ENCODE measurements around the gene NR1I3.

NR1I3 gene

GRCh38 chr1:161216945-161217712 is 20.9 kb downstream of the NR1I3 start:
- no peak for FAIRE-seq

- no peak for FAIRE-seq
These were observed 22.9 kb downstream of the NR1I3 start, which contains the start of gene FCER1G for GRCh38 chr1:161215076-161215475. Gene FCER1G, plus strand, starts transcription at chr1:161215295. Its CDS starts 27 bp downstream, at chr1:161215322.

- FAIRE-seq: no peak
These were observed 23.6 kb downstream of the NR1I3 start for GRCh38 chr1:161214369-161214768.

GRCh38 chr1:161209790-161210409 is 28.1 kb downstream of the NR1I3 start:
- FAIRE-seq: no peak

DNA sequence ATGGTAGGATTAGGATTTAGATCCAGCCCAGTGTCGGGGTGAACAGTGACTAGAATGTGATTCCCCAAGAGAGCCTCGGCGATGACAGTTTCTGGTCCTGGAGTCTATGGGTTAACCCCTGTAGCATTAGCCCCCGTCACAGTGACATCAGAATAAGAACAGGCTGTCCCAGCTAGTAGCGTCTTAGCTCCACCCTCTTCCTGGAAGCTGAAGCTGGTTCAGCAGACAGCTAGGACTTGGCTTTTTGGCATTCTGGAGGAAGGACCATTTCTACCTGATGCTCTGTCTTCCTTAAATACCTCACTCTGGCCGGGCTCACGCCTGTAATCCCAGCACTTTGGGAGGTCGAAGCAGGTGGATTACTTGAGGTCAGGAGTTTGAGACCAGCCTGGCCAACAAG is 30.8 kb downstream of the NR1I3 start:
- no peak for FAIRE-seq

- no peak for FAIRE-seq
These were observed 31.4 kb downstream of the NR1I3 start for GRCh38 chr1:161206411-161207140.

- peak; percentile 97 for FAIRE-seq
These were observed 35.9 kb downstream of the NR1I3 start, which contains the start of gene NDUFS2 for GRCh38 chr1:161201836-161202712. Gene NDUFS2, plus strand, starts transcription at chr1:161202367. Its CDS starts 19 bp downstream, at chr1:161202386.

DNA sequence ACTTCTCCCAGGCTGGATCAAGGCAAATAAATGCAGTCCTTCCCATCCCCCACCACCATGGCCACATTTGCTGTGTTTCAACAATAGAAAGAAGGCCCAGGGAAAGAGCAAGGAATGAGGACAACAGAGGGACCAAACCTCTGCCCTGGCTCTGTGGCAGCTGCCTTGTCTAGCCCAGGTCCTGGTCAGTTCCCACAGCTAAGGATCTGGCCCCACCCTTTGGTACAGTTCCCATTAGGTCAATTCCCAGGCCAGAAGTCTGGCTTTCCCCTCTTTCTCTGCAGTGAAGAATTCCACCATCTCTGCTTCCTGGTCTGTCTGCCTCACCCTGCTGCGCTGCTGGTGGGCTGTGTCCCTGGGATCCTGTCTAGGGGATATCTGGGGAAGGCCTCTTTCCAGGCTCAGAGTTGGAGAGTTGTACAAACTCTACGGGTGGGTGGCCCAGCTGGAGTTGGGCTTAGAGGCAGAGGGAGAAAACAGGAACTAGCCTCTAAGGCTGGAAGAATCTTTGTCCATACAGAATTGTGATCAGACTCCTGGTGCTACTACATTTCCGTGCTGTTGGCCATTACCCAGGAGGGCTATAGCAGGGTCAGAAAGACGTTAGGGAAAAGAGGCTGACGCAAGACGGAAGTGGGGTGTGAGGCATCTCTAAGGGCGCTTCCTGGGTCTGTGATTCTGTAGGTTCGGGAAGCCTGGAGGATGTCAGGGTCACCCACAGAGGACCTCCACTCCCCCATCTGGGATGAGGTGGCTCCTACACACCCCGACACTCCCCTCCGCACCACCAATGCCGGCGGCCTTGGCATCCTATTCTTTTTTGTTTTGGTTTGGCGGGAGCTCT is 36.8 kb downstream of the NR1I3 start:
- no peak for FAIRE-seq

DNA sequence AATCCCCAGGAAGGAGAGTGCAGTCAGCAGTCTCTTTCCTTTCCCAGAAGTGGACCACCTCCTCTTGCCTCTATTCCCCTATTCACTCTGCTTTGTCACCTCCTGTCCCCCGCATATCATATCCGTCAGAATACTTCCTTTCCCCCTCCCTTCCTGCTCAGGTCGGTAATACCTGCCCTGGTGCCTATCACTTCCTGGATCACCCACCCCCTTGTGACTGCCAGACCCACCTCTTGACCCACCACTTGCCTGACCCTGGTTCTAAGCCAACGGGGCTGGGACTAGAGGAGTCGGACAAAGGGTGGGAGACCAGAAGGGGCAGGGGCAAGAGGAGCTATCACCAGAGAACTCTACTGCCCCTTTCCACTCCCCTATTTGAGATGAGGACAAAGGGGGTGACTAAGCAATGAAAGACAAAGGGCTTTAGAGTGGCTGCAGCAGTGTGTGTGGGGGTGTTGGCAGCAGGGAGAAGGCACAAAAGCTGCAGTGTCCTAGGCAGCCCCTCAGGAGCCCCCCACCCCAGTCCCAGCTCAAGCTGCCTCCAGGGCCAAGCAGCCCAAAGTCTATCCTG is 37.5 kb downstream of the NR1I3 start:
- FAIRE-seq: no peak

GRCh38 chr1:161199506-161200139 is 38.4 kb downstream of the NR1I3 start:
- no peak for FAIRE-seq

- FAIRE-seq: no peak
These were observed 39.0 kb downstream of the NR1I3 start, which contains the start of gene ADAMTS4 for GRCh38 chr1:161198897-161199431. Gene ADAMTS4, minus strand, starts transcription at chr1:161199054. Its CDS starts 427 bp downstream, at chr1:161198627.

DNA sequence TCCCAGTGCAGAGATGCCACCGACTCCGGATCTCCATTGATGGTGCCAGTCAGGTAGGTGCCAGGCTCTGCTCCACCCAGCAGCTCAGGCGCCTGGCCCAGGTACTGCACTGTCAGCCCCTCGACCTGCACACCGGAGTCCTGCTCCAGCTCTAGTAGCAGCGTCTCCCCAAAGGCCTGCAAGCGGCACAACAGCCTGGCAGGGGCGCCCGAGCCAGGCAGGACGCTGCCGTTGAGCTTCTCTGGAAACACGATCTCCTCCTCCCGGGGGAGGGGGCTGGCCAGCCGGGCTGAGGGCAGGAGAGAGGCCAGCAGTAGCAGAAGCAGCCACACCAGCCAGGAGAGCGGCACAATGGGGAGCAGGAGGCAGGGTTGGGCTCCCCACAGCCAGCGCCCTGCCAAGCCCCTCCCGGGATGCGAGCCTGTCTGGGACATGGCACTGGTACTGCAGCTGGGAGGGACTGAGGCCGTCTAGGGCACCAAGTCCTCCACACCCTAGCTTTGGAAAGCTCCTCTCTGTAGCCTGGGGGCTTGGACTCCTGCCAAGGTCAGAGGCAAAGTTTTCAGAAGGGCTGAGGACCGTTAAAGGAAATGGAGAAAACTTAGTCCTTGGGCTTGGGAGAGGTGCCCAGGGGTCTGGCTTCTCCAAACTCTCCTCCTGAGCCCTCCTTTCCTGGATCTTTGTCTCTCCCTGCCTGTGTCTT is 39.7 kb downstream of the NR1I3 start:
- FAIRE-seq: no peak

DNA sequence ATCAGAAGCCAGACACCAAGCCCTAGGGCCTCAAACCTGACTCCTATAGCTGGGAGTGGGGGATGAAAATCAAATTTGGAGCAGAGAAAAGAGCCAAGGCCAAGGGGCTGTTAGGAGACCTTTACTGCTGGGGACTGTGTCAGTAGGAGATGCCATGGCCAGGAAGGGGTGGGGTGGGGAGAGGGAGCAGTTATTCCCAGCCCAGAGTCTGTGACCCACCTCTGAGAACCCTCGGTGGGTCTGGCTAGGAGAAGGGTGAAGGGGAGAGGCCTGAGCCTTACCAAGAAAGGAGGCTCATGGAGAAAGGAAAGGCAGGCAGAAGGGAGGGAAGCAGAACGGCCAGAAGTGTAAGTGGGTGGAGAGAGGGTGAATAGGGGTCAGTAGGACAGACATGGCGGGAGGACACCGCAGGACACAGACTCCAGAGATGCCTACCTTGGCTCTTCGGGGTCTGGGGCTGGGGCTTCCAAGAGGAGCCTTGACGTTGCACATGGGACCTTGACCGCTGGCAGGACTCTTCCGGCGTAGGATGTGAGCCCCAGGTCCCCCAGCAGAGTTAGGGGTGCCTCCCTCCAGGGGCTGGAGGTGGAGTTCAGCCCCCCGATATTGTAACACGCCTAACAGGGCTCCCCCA is 40.3 kb downstream of the NR1I3 start:
- FAIRE-seq: no peak

DNA sequence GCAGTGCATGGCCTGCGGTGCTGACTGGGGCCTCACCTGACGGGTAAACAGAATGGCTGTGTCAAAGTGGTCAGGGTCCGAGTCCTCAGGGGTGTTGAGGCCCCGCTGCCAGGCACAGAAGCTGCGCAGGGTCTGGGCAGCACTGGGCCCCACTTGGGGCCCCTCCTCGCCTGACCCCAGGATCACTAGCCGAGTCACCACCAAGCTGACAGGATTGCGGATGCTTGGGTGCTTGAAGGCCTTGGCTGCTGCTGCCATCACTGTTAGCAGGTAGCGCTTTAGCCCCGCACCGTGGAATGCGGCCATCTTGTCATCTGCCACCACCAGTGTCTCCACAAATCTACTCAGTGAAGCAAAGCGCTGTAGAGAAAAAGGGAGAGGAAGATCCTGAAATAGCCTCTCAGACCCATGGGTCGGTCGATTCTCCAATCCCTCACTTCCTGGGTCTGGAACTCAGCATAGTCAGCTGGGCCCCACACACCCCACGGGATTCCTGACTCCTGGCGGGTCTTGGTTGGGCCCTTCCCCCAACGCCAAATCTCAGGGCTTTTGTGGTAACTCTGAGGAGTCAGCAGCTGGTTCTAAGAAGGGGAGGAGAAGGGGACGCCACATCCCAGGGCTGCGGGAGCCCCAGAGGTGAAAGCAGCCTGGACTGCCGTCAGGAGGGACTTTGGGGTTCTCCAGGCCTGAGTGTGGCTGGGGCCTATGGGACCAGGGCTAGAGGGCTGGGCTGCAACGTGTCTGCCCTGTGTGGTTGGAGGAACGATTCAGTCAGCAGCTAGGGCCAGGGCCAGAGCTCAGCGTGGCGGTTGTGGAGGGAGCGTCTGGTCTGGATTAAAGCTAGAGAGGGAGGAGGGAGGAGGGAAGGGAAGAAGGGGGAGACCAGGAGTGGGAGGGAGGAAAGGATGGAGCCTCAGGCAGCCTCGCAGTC is 41.2 kb downstream of the NR1I3 start:
- FAIRE-seq: no peak

DNA sequence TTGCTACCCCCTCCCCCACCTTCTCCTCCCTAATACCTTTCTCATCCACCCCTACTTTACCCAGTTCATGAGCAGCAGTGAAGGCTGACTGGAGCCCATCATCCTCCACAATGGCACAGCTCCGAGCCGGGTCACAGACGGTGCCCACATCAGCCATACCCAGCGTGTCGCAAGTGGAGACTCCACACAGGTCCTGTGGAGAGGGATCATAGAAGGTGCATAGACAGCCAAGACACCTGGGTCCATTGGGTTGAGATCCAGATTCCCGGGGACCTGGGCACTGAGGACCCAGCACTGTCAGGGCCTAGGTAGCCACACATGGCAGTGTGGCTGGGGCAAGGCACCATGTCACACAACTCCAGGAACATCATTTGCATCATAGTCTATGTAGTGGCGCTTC is 41.9 kb downstream of the NR1I3 start:
- FAIRE-seq: no peak

DNA sequence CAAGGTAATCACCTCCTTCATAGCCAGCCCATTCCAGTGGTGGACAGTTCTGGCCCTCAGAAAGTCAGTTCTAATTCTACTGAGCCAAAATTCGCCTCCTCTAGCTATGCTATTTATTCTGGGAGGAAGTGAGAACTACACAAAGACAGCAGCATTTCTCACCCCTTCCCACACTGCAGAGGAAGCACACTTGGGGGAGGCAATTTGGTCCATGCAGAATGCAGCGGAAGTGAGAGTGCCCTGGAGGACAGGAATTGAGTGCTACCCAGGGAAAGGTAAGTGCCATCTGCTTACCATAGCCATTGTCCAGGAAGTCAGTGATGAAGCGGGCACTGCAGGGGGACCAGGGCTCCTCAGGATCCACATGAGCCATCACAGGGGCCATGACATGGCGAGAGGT is 42.8 kb downstream of the NR1I3 start:
- no peak for FAIRE-seq

- FAIRE-seq: no peak
These were observed 44.3 kb downstream of the NR1I3 start for GRCh38 chr1:161193561-161194235.
